GM23338 (cell line): ENCODE measurements around the gene KRT8. TPM values are rescaled to one million over a fixed set of nuclear protein-coding genes. Genes with fewer than 3 reads are reported as not detected.

Source experiments
- ATAC-seq: fragments of 200-7000 bp; cut with Tn5 transposase; 3 replicates; pipeline ENCODE4 v1.9.1; 2020
- DNase-seq: peaks from one replicate; pipeline ENCODE4 v3.0.0-alpha.2; 2015; ENCODE audit warnings: low spot score
- H2AFZ ChIP-seq: fragments of 200-600 bp; sonication (generic); 2 replicates; pipeline ENCODE4 v1.8.0; 2016; ENCODE audit warnings: antibody characterized with exemption, mild to moderate bottlenecking, moderate library complexity
- H3F3A ChIP-seq: fragments of 200-600 bp; sonication (generic); replicated peaks from 2 replicates; pipeline ENCODE4 v1.8.0; 2017; ENCODE audit warnings: antibody characterized with exemption, mixed run types, low read depth
- H3K27ac ChIP-seq: fragments of 200-600 bp; sonication (generic); 2 replicates; pipeline ENCODE4 v1.6.1; 2016; ENCODE audit warnings: low read depth
- H3K27me3 ChIP-seq: fragments of 200-600 bp; sonication (generic); 2 replicates; pipeline ENCODE4 v1.8.0; 2016; ENCODE audit warnings: mild to moderate bottlenecking, mixed run types, moderate library complexity; ENCODE audit not compliant: insufficient read depth
- H3K36me3 ChIP-seq: fragments of 200-600 bp; sonication (generic); 2 replicates; pipeline ENCODE4 v1.8.0; 2016; ENCODE audit warnings: mild to moderate bottlenecking; ENCODE audit not compliant: insufficient read depth
- H3K4me1 ChIP-seq: fragments of 200-600 bp; sonication (generic); 2 replicates; pipeline ENCODE4 v1.8.0; 2016; ENCODE audit warnings: mild to moderate bottlenecking, moderate library complexity; ENCODE audit not compliant: insufficient read depth
- H3K4me2 ChIP-seq: fragments of 200-600 bp; sonication (generic); 2 replicates; pipeline ENCODE4 v1.7.1; 2017; ENCODE audit warnings: mixed run types
- H3K4me3 ChIP-seq: fragments of 200-600 bp; sonication (generic); 2 replicates; pipeline ENCODE4 v1.6.1; 2016; ENCODE audit warnings: mixed run types
- H3K79me2 ChIP-seq: fragments of 200-600 bp; sonication (generic); replicated peaks from 2 replicates; pipeline ENCODE4 v1.8.0; 2017; ENCODE audit warnings: mild to moderate bottlenecking; ENCODE audit not compliant: insufficient read depth
- H3K9me2 ChIP-seq: fragments of 200-600 bp; sonication (generic); 2 replicates; pipeline ENCODE4 v1.8.0; 2017; ENCODE audit not compliant: insufficient read depth
- H4K20me1 ChIP-seq: fragments of 200-600 bp; sonication (generic); replicated peaks from 2 replicates; pipeline ENCODE4 v1.8.0; 2017; ENCODE audit warnings: mild to moderate bottlenecking; ENCODE audit not compliant: insufficient read depth
- H3K27ac Mint-ChIP-seq: 2 replicates; pipeline ENCODE4 v1.8.0; 2020; ENCODE audit warnings: inconsistent platforms, mild to moderate bottlenecking, moderate library complexity, mixed read lengths
- H3K27me3 Mint-ChIP-seq: 3 replicates; pipeline ENCODE4 v1.8.0; 2022; ENCODE audit warnings: low read depth, mild to moderate bottlenecking, moderate library complexity, mixed read lengths, inconsistent platforms; ENCODE audit not compliant: insufficient read depth, poor library complexity
- H3K36me3 Mint-ChIP-seq: 3 replicates; pipeline ENCODE4 v1.8.0; 2021; ENCODE audit warnings: low read depth, mild to moderate bottlenecking, inconsistent platforms, moderate library complexity, mixed read lengths
- H3K4me1 Mint-ChIP-seq: 3 replicates; pipeline ENCODE4 v1.8.0; 2020; ENCODE audit warnings: mild to moderate bottlenecking, inconsistent platforms, mixed read lengths
- H3K4me3 Mint-ChIP-seq: 3 replicates; pipeline ENCODE4 v1.8.0; 2021; ENCODE audit warnings: moderate library complexity, mild to moderate bottlenecking, inconsistent platforms, mixed read lengths
- H3K9me3 Mint-ChIP-seq: 3 replicates; pipeline ENCODE4 v1.8.0; 2020; ENCODE audit warnings: moderate library complexity, mild to moderate bottlenecking, inconsistent platforms, mixed read lengths
- CREB1 ChIP-seq: fragments of 250-450 bp; sonication (Bioruptor Pico); IDR thresholded peaks from 2 replicates; pipeline ENCODE4 v1.5.0; 2020; ENCODE audit warnings: low read depth, mild to moderate bottlenecking, moderate library complexity
- EZH2 ChIP-seq: fragments of 200-600 bp; sonication (generic); IDR thresholded peaks from one replicate; pipeline ENCODE4 v1.8.0; 2017; ENCODE audit warnings: antibody characterized with exemption, mild to moderate bottlenecking, low read depth; ENCODE audit not compliant: unreplicated experiment
- EZH2phosphoT487 ChIP-seq: fragments of 200-600 bp; sonication (generic); IDR thresholded peaks from one replicate; pipeline ENCODE4 v1.8.1; 2018; ENCODE audit warnings: antibody characterized with exemption; ENCODE audit not compliant: unreplicated experiment
- JUNB ChIP-seq: IDR thresholded peaks from one replicate; pipeline ENCODE4 v1.6.1; 2016; ENCODE audit warnings: antibody characterized with exemption; ENCODE audit not compliant: unreplicated experiment
- NANOG ChIP-seq: IDR thresholded peaks from 2 replicates; pipeline ENCODE4 v1.6.1; 2016; ENCODE audit warnings: antibody characterized with exemption, borderline replicate concordance
- POLR2AphosphoS5 ChIP-seq: IDR thresholded peaks from 2 replicates; pipeline ENCODE4 v1.6.1; 2016; ENCODE audit warnings: antibody characterized with exemption, low read depth
- STAT1 ChIP-seq: IDR thresholded peaks from one replicate; pipeline ENCODE4 v1.6.1; 2016; ENCODE audit warnings: antibody characterized with exemption; ENCODE audit not compliant: unreplicated experiment
- ZNF114 ChIP-seq: fragments of 250-450 bp; sonication (Bioruptor Pico); IDR thresholded peaks from 2 replicates; pipeline ENCODE4 v1.5.0; 2020; ENCODE audit warnings: mild to moderate bottlenecking, moderate library complexity
- ZNF331 ChIP-seq: fragments of 250-450 bp; sonication (Bioruptor Pico); IDR thresholded peaks from 2 replicates; pipeline ENCODE4 v1.5.0; 2020; ENCODE audit warnings: low read depth, mild to moderate bottlenecking, moderate library complexity
- polyA plus RNA-seq: library from polyadenylated mRNA; unstranded; fragments of >200 nt; fragmentation: Nextera tagmentation; extraction: Ambion mirVana; gene quantifications from 2 replicates; pipeline ENCODE4 v1.2.1, GENCODE V29; 2016
- total RNA-seq: library from RNA; depleted of rRNA; stranded (reverse); fragments of >200 nt; shearing (Covaris generic); gene quantifications from 2 replicates; pipeline ENCODE4 v1.2.3, GENCODE V29; 2014
- TF ChIP-seq, protein P1 (sequence below), 2 experiments: fragments of 200-600 bp in 1 of 2; sonication (generic) in 1 of 2; conservative IDR thresholded peaks; 2 replicates each; pipeline versions ENCODE4 v1.5.1 to v1.6.1; 2016 to 2017; ENCODE audit warnings: antibody characterized with exemption in 2 of 2, low read depth in 2 of 2, mild to moderate bottlenecking in 2 of 2, moderate library complexity in 1 of 2
- TF ChIP-seq, protein P2 (sequence below): IDR thresholded peaks from one replicate; pipeline ENCODE4 v1.6.1; 2018; ENCODE audit warnings: antibody characterized with exemption; ENCODE audit not compliant: unreplicated experiment
- TF ChIP-seq, protein P3 (sequence below): fragments of 250-450 bp; sonication (Bioruptor Pico); IDR thresholded peaks from 2 replicates; pipeline ENCODE4 v1.5.0; 2020; ENCODE audit warnings: mild to moderate bottlenecking, moderate library complexity
- TF ChIP-seq, protein P4 (sequence below): IDR thresholded peaks from 2 replicates; pipeline ENCODE4 v1.6.1; 2016; ENCODE audit warnings: antibody characterized with exemption

The KRT8 gene
- total and polyA plus RNA-seq, 2 experiments from 2014 or later, result 250 to 322 TPM

DNA sequence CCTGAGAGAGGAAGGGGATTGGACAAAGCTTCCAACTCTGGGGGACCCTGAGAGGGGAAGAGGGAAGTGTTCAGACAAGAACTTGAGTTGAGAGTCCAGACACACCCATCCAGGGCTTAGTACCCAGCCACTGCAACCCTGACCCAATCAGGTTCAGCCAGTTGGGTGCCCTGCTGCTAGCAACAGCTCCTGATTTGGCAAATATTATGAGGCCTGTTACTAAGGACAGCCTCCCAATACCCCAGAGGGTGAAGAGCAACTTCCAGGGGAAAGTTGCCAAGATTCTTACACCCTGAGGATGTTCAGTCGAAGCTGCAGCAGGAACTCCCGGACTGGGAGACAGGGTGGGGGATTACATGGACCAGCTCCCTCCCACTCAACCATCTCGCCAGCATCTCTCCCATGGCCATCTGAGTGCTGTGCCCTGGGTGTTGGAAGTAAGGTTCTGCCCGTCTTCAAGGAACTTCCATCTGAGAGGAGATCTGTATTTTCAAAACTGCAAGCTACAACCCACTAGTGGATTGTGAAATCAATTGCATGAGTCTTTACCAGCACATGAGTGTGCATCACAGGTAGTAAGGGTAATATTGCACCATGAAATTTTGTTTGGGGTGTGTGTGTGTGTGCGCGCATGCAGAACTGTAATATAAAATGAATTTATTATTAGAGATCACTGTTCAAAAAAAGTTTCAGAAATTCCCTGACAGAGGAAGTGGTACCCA lies 44.6 kb downstream of the KRT8 start:
- TF ChIP-seq, protein P1, sequence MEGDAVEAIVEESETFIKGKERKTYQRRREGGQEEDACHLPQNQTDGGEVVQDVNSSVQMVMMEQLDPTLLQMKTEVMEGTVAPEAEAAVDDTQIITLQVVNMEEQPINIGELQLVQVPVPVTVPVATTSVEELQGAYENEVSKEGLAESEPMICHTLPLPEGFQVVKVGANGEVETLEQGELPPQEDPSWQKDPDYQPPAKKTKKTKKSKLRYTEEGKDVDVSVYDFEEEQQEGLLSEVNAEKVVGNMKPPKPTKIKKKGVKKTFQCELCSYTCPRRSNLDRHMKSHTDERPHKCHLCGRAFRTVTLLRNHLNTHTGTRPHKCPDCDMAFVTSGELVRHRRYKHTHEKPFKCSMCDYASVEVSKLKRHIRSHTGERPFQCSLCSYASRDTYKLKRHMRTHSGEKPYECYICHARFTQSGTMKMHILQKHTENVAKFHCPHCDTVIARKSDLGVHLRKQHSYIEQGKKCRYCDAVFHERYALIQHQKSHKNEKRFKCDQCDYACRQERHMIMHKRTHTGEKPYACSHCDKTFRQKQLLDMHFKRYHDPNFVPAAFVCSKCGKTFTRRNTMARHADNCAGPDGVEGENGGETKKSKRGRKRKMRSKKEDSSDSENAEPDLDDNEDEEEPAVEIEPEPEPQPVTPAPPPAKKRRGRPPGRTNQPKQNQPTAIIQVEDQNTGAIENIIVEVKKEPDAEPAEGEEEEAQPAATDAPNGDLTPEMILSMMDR (conservative IDR thresholded peaks at IDR 0.05; ENCODE audit: low read depth in 2 of 2), result no peak
- TF ChIP-seq, protein P2, sequence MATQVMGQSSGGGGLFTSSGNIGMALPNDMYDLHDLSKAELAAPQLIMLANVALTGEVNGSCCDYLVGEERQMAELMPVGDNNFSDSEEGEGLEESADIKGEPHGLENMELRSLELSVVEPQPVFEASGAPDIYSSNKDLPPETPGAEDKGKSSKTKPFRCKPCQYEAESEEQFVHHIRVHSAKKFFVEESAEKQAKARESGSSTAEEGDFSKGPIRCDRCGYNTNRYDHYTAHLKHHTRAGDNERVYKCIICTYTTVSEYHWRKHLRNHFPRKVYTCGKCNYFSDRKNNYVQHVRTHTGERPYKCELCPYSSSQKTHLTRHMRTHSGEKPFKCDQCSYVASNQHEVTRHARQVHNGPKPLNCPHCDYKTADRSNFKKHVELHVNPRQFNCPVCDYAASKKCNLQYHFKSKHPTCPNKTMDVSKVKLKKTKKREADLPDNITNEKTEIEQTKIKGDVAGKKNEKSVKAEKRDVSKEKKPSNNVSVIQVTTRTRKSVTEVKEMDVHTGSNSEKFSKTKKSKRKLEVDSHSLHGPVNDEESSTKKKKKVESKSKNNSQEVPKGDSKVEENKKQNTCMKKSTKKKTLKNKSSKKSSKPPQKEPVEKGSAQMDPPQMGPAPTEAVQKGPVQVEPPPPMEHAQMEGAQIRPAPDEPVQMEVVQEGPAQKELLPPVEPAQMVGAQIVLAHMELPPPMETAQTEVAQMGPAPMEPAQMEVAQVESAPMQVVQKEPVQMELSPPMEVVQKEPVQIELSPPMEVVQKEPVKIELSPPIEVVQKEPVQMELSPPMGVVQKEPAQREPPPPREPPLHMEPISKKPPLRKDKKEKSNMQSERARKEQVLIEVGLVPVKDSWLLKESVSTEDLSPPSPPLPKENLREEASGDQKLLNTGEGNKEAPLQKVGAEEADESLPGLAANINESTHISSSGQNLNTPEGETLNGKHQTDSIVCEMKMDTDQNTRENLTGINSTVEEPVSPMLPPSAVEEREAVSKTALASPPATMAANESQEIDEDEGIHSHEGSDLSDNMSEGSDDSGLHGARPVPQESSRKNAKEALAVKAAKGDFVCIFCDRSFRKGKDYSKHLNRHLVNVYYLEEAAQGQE, result no peak
- TF ChIP-seq, protein P3, sequence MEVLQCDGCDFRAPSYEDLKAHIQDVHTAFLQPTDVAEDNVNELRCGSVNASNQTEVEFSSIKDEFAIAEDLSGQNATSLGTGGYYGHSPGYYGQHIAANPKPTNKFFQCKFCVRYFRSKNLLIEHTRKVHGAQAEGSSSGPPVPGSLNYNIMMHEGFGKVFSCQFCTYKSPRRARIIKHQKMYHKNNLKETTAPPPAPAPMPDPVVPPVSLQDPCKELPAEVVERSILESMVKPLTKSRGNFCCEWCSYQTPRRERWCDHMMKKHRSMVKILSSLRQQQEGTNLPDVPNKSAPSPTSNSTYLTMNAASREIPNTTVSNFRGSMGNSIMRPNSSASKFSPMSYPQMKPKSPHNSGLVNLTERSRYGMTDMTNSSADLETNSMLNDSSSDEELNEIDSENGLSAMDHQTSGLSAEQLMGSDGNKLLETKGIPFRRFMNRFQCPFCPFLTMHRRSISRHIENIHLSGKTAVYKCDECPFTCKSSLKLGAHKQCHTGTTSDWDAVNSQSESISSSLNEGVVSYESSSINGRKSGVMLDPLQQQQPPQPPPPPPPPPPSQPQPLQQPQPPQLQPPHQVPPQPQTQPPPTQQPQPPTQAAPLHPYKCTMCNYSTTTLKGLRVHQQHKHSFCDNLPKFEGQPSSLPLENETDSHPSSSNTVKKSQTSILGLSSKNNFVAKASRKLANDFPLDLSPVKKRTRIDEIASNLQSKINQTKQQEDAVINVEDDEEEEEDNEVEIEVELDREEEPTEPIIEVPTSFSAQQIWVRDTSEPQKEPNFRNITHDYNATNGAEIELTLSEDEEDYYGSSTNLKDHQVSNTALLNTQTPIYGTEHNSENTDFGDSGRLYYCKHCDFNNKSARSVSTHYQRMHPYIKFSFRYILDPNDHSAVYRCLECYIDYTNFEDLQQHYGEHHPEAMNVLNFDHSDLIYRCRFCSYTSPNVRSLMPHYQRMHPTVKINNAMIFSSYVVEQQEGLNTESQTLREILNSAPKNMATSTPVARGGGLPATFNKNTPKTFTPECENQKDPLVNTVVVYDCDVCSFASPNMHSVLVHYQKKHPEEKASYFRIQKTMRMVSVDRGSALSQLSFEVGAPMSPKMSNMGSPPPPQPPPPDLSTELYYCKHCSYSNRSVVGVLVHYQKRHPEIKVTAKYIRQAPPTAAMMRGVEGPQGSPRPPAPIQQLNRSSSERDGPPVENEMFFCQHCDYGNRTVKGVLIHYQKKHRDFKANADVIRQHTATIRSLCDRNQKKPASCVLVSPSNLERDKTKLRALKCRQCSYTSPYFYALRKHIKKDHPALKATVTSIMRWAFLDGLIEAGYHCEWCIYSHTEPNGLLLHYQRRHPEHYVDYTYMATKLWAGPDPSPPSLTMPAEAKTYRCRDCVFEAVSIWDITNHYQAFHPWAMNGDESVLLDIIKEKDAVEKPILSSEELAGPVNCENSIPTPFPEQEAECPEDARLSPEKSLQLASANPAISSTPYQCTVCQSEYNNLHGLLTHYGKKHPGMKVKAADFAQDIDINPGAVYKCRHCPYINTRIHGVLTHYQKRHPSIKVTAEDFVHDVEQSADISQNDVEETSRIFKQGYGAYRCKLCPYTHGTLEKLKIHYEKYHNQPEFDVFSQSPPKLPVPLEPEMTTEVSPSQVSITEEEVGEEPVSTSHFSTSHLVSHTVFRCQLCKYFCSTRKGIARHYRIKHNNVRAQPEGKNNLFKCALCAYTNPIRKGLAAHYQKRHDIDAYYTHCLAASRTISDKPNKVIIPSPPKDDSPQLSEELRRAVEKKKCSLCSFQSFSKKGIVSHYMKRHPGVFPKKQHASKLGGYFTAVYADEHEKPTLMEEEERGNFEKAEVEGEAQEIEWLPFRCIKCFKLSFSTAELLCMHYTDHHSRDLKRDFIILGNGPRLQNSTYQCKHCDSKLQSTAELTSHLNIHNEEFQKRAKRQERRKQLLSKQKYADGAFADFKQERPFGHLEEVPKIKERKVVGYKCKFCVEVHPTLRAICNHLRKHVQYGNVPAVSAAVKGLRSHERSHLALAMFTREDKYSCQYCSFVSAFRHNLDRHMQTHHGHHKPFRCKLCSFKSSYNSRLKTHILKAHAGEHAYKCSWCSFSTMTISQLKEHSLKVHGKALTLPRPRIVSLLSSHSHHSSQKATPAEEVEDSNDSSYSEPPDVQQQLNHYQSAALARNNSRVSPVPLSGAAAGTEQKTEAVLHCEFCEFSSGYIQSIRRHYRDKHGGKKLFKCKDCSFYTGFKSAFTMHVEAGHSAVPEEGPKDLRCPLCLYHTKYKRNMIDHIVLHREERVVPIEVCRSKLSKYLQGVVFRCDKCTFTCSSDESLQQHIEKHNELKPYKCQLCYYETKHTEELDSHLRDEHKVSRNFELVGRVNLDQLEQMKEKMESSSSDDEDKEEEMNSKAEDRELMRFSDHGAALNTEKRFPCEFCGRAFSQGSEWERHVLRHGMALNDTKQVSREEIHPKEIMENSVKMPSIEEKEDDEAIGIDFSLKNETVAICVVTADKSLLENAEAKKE (CRISPR knock-in tag), result no peak
- TF ChIP-seq ZNF114 (CRISPR knock-in tag) (no peak), NANOG (no peak), CREB1 (CRISPR knock-in tag) (no peak), ZNF331 (CRISPR knock-in tag) (no peak), JUNB (no peak), POLR2AphosphoS5 (no peak), STAT1 (no peak), EZH2 (no peak), EZH2phosphoT487 (no peak)
- TF ChIP-seq, protein P4, sequence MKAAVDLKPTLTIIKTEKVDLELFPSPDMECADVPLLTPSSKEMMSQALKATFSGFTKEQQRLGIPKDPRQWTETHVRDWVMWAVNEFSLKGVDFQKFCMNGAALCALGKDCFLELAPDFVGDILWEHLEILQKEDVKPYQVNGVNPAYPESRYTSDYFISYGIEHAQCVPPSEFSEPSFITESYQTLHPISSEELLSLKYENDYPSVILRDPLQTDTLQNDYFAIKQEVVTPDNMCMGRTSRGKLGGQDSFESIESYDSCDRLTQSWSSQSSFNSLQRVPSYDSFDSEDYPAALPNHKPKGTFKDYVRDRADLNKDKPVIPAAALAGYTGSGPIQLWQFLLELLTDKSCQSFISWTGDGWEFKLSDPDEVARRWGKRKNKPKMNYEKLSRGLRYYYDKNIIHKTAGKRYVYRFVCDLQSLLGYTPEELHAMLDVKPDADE, result no peak
- H3K27ac Mint-ChIP-seq, result no peak overlapping the region

More for the DNA sequence above, 44.6 kb downstream of the KRT8 start:
- no peaks in the 10 kb centered on the region for H3K9me2 ChIP-seq
- H3K4me3 ChIP-seq, result no peak overlapping the region
- DNase-seq (no peak), ATAC-seq (no peak)
- H3K4me1 ChIP-seq, result no peaks in the 10 kb centered on the region
- peaks cover 5% of the 10 kb centered on the region for H3K27me3 Mint-ChIP-seq
- no peak overlapping the region for H3K4me2 ChIP-seq
- no peaks in the 10 kb centered on the region for H4K20me1 ChIP-seq
- no peak overlapping the region for H3K27ac ChIP-seq
- no peak overlapping the region for H2AFZ ChIP-seq
- H3K27me3 ChIP-seq, result no peaks in the 10 kb centered on the region
- no peak overlapping the region for H3K4me3 Mint-ChIP-seq
- no peaks in the 10 kb centered on the region for H3F3A ChIP-seq
- no peaks in the 10 kb centered on the region for H3K4me1 Mint-ChIP-seq
- H3K36me3 Mint-ChIP-seq, result no peaks in the 10 kb centered on the region
- no peaks in the 10 kb centered on the region for H3K79me2 ChIP-seq
- no peaks in the 10 kb centered on the region for H3K9me3 Mint-ChIP-seq
- H3K36me3 ChIP-seq, result no peaks in the 10 kb centered on the region
